H4 (cell line): ENCODE results near the gene C4B. TPM values are rescaled to one million over a fixed set of nuclear protein-coding genes. Genes with fewer than 3 reads are reported as not detected.
"Not testable (repeated sequence)": the region's sequence is repeated elsewhere in the genome, so short reads cannot be mapped to it uniquely, and the experiment has no call there.

Experiments used
- DNase-seq: peaks from one replicate; pipeline ENCODE4 v3.0.0-alpha.2; 2015; ENCODE audit warnings: low spot score
- total RNA-seq: library from RNA; depleted of rRNA; stranded (reverse); fragments of >200 nt; shearing (Covaris generic); gene quantifications from 2 replicates; pipeline ENCODE4 v1.2.3, GENCODE V29; 2014

The C4B gene
- total RNA-seq, 1 experiment from 2014 or later = 10.9 TPM

- not testable (repeated sequence) for DNase-seq
Observed at GRCh38 chr6:32035283-32036013, 20.9 kb downstream of the C4B start.

DNA sequence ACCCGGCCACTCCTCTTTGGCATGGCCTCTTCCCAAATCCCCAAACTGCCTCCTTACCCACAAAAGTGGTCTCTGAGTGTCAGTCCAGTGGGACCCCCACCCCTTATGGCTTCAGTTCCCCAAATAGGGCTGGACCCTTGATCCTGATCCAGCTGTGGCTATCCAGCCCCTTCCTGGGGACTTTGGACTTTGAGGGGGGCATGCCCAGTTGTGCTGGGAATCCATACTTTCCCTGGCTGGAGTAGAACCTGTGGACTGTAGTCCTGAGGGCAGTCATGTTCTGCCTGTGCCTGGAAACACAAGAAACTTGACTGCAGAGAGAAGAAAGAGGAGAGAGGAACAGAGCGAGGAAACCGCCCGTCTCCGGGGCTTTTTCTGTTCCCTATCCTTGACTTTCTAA lies 22.5 kb downstream of the C4B start:
- DNase-seq = not testable (repeated sequence)

DNA sequence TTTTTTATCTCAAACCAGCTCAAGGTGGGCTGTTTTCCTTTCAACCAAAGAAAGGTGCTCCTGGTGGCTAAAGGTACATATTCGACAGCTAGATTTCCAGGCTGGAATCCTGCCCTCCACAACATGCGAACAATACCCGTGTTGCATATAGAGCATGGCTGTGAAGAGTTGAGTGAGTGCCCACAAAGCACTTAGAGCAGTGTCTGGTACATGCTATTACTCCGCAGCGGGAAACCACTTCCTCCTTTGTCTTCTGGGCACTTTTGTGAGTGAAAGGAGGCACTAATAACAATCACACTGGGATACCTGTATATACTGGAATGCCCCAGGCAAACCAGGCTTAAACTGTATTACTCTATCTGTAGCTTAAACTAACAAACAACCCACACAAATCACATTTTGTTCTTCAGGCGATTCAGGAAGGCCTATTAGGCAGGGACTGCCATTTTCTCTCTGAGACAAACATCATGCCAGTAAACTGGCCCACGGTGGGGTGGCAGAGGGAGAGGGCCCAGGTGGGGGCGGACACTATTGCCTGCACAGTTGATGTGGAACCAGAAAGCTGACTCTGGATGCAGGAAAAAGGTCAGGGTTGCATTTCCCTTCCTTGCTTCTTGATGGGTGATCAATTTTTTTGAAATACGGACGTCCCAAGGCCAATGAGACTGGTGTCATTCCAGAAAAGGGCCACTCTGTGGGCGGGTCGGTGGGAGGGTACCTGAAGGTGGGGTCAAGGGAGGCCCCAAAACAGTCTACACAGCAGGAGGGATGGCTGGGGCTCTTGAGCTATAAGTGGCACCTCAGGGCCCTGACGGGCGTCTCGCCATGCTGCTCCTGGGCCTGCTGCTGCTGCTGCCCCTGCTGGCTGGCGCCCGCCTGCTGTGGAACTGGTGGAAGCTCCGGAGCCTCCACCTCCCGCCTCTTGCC lies 23.3 kb downstream of the C4B start, which contains the start of gene CYP21A2:
Gene CYP21A2 (plus strand): TSS at position 818 of the 927 bp plus-strand sequence. CDS start 8 bp downstream, at position 826.
- not testable (repeated sequence) for DNase-seq

- DNase-seq = not testable (repeated sequence)
Observed at GRCh38 chr6:32038878-32039277, 24.3 kb downstream of the C4B start.

DNA sequence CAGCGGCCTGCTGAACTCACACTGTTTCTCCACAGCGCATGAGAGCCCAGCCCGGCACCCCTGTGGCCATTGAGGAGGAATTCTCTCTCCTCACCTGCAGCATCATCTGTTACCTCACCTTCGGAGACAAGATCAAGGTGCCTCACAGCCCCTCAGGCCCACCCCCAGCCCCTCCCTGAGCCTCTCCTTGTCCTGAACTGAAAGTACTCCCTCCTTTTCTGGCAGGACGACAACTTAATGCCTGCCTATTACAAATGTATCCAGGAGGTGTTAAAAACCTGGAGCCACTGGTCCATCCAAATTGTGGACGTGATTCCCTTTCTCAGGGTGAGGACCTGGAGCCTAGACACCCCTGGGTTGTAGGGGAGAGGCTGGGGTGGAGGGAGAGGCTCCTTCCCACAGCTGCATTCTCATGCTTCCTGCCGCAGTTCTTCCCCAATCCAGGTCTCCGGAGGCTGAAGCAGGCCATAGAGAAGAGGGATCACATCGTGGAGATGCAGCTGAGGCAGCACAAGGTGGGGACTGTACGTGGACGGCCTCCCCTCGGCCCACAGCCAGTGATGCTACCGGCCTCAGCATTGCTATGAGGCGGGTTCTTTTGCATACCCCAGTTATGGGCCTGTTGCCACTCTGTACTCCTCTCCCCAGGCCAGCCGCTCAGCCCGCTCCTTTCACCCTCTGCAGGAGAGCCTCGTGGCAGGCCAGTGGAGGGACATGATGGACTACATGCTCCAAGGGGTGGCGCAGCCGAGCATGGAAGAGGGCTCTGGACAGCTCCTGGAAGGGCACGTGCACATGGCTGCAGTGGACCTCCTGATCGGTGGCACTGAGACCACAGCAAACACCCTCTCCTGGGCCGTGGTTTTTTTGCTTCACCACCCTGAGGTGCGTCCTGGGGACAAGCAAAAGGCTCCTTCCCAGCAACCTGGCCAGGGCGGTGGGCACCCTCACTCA lies 25.0 kb downstream of the C4B start:
- not testable (repeated sequence) for DNase-seq

DNA sequence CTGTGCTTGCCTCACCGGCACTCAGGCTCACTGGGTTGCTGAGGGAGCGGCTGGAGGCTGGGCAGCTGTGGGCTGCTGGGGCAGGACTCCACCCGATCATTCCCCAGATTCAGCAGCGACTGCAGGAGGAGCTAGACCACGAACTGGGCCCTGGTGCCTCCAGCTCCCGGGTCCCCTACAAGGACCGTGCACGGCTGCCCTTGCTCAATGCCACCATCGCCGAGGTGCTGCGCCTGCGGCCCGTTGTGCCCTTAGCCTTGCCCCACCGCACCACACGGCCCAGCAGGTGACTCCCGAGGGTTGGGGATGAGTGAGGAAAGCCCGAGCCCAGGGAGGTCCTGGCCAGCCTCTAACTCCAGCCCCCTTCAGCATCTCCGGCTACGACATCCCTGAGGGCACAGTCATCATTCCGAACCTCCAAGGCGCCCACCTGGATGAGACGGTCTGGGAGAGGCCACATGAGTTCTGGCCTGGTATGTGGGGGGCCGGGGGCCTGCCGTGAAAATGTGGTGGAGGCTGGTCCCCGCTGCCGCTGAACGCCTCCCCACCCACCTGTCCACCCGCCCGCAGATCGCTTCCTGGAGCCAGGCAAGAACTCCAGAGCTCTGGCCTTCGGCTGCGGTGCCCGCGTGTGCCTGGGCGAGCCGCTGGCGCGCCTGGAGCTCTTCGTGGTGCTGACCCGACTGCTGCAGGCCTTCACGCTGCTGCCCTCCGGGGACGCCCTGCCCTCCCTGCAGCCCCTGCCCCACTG lies 25.9 kb downstream of the C4B start:
- not testable (repeated sequence) for DNase-seq

- not testable (repeated sequence) for DNase-seq
Observed at GRCh38 chr6:32041050-32041321, 26.4 kb downstream of the C4B start.

DNA sequence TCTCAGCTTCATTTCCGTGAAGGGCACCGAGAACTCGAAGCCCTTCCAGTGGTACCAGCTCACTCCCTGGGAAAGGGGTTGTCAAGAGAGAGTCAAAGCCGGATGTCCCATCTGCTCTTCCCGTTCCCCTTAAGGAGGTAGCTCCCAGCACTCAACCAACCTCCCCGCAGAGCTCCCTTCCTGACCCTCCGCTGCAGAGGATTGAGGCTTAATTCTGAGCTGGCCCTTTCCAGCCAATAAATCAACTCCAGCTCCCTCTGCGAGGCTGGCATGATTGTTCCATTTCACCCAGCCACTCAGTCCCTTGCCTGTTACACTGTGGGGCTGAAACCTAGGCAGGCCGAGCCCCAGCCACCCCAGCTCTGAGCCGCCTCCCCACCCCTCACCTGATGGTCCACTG lies 26.8 kb downstream of the C4B start:
- not testable (repeated sequence) for DNase-seq

DNA sequence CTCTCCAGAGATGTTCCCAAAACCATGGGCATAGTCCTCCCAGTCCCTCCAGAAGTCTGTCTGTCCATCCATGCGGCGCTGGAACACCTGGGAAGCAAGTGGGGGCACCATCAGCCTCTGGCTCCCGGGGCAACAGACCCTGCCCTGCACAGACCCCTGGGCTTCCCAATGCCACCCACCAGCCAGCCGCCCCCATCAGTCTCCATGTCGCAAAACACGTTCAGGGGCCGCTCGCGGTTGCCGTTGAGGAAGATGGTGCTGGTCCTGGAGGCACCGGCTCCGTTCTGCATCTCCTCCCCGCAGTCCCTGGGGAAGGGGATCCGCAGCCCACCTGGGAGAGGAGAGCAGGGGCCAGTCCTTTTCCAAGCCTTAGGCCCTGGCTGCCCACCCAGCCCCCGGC lies 27.7 kb downstream of the C4B start:
- not testable (repeated sequence) for DNase-seq

GRCh38 chr6:32043589-32044380 lies 29.2 kb downstream of the C4B start:
- DNase-seq = not testable (repeated sequence)

GRCh38 chr6:32044916-32045315 lies 30.3 kb downstream of the C4B start:
- DNase-seq = not testable (repeated sequence)

DNA sequence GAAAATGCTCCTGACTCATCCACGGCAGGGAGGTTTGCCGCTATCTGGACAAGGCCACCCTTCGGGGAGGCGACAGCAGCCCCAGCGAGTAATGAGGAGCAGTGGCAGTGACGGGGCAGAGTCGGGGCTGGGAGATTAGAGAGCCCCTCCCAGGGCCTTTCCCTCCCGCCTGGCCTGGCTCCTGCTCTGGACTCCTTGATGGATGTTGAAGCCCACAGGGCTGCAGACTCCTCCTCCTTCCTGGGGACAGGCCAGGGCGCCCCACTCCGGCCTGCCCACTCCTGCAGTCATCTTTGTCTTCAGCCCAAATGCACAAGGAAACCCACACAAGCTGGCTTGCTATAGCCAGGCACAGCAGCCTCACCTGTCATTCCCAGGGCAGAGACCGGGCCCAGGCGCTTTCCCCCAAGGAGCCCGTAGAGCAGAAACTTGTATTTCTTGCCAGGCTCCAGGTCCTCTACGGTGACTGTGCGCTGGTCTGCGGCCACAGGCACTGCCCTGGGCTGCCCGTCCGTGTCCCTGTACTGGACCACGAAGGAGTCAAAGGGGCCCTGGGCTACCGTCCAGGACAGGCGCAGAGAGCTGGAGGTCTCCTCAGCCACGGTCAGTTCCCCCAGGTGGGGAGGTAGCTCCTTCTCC lies 31.3 kb downstream of the C4B start:
- DNase-seq = no peak

DNA sequence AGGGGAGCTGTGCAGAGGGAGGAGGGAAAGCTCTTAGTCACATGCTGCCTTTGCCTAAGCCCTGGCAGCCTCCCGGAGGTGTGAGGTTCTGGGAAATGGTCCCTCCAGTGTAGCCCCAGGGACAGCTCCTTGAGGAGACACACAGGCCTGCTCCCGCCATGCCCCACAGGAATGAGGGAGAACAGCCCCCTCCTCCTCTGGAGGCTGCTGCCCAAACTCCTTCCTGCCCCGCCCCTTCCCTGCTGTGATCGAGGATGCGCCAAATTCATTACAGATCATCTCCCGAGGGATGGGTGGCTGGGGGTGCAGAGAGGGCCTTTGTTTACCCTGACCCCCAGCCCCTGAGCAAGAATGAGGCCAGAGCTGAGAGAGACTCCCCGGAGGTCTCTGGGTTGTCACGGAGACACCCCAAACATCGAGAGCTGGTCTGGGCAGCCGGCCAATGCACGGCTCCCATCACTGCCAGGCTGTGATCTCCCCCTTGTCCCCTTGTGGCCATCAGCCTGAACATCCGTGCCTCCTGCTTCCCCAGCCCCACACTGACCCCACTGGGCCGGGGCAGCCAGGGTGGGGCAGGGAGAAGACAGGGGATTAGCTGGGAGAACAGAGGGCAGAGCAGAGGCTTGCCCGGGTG lies 32.0 kb downstream of the C4B start:
- DNase-seq = no peak

DNA sequence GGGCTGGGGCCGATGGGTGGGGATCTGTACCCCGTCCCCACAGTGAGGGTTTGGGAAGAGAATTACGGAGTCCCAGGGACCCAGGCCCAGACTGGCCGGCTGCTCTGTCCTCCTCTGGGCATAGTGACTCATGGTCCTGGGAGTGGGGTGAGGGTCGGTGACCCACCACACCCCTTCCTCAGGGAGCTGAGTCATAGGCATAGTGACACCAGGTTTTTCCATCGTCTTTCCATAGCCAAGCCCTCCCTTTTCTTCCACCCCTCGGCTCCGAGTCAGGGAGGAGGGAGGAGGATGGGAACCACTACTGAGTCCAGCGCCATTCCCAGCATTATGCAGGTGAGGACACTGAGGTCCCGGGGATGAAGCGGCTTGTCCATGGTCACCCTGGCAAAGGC lies 32.5 kb downstream of the C4B start:
- no peak for DNase-seq

- DNase-seq = no peak
Observed at GRCh38 chr6:32047539-32047854, 32.9 kb downstream of the C4B start.

- DNase-seq = peak; percentile 42
Observed at GRCh38 chr6:32047855-32048766, 33.5 kb downstream of the C4B start.

GRCh38 chr6:32049149-32049548 lies 34.6 kb downstream of the C4B start:
- not testable (repeated sequence) for DNase-seq

DNA sequence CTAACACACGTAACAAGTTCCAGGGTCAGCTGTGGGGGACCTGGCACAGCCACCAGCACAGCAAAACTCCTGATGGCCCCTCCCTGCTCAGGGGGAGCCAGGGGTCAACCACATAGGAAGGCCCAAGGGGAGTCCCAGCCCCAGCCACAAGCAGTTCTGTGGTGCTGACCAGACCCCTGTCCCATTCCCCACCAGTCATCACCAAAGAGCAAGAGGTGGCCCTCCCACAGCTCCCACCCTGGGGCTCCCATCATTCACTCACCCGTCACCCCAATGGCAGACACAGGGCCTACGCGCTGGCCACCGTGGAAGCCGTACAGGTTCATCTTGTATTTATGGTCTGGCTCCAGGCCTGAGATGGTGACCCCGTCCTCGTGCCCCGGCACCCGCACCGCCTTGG lies 35.1 kb downstream of the C4B start:
- DNase-seq = not testable (repeated sequence)
